ENCODE results near the gene OR5K4. TPM values are rescaled to one million over a fixed set of nuclear protein-coding genes. Genes with fewer than 3 reads are reported as not detected.

OR5K4 gene
- total RNA-seq, 4 donors from 2014 or later: not detected

DNA sequence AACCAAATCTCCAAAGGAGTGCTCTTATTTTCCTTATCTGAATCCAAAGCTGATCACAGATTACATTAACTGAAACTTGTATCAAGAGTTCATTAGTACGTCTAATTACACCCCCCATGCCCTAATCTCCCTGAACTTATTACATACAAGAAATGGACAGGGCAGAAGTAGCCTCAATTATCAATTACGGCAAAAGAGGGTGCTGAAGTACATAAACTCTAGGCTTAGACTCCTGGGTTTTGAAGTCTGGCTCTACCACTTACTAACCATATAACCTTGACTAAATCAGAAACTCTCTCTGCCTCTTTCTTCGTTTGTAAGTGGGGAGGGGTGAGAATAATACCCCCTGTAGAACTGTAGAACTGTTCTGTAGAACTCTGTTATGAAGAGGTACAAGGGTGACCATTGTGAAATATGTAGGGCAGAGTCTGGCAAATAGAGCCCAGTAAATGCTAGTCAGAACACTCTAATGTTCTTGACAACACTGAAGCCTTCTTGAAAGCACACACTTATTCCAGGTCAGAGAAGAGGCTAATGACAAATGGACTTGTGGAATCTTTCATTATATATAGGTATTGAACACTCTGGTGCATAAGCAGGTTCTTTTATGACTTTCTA, 19.6 kb upstream of the OR5K4 start:
- Histone ChIP-seq H3K4me3 (no peak overlapping the region), H3K36me3 (no peaks in the 10 kb centered on the region), H3K9me3 (no peaks in the 10 kb centered on the region), H3K27me3 (peaks cover 0 to 6% (median 0%) of the 10 kb centered on the region in 4 donors), H3K27ac (no peak overlapping the region), H3K4me1 (no peaks in the 10 kb centered on the region)
- no peak for DNase-seq
- TF ChIP-seq, protein P1, sequence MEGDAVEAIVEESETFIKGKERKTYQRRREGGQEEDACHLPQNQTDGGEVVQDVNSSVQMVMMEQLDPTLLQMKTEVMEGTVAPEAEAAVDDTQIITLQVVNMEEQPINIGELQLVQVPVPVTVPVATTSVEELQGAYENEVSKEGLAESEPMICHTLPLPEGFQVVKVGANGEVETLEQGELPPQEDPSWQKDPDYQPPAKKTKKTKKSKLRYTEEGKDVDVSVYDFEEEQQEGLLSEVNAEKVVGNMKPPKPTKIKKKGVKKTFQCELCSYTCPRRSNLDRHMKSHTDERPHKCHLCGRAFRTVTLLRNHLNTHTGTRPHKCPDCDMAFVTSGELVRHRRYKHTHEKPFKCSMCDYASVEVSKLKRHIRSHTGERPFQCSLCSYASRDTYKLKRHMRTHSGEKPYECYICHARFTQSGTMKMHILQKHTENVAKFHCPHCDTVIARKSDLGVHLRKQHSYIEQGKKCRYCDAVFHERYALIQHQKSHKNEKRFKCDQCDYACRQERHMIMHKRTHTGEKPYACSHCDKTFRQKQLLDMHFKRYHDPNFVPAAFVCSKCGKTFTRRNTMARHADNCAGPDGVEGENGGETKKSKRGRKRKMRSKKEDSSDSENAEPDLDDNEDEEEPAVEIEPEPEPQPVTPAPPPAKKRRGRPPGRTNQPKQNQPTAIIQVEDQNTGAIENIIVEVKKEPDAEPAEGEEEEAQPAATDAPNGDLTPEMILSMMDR (IDR thresholded peaks at IDR 0.05): peak in 1 of 6 experiments; percentile 60
- no peak for TF ChIP-seq POLR2A (IDR thresholded peaks at IDR 0.05)
- intact Hi-C loops (cut with DNase I): no loop called here
- WGBS, 2 donors: 20 to 72% methylated on average over 3 of the region's 3 CpGs

DNA sequence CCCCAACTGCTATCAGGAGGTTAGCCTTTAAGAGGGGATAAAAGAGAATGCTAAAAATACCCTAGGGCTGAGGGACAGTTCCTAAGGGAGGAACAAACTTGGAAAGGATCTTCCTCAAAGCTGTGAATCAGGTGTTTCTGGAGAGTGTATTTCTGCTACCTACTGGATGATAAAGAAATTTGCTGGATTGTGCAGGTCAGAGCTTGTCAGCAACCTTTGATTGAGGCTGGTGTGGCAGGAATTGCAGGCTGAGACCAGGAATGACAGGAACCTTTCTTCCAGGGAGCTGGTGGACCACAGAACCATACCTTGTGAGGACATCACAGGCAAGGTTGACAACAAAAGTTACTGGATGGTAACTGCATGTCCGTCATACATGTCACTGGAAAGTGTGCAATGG, 14.6 kb upstream of the OR5K4 start:
- H3K9me3 ChIP-seq: no peaks in the 10 kb centered on the region

DNA sequence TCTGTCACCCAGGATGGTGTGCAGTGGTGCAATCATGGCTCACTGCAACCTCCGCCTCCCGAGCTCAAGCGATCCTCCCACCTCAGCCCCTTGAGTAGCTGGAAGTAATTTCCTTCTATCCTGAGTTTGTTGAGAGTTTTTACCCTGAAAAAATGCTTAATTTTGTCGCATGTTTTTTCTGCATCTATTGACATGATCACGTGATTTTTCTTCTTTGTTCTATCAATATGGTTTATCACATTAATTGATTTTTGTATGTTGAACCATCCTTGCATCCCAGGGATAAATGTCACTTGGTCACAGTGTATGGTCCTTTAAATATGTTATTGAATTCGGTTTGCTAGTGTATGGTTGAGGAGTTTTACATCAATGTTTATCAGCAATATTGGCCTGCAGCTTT, 11.9 kb upstream of the OR5K4 start:
- intact Hi-C loops (cut with DNase I): no loop called here
- no peak for DNase-seq
- H3K36me3 ChIP-seq: no peaks in the 10 kb centered on the region
- no peak for TF ChIP-seq POLR2A (IDR thresholded peaks at IDR 0.05)
- TF ChIP-seq, protein P1 (IDR thresholded peaks at IDR 0.05): no peak
- no peak overlapping the region for H3K4me3 ChIP-seq
- H3K4me1 ChIP-seq: no peaks in the 10 kb centered on the region
- H3K27me3 ChIP-seq: no peaks in the 10 kb centered on the region
- H3K9me3 ChIP-seq: no peaks in the 10 kb centered on the region
- WGBS, 2 donors: 85 to 90% methylated on average over 6 of the region's 6 CpGs
- no peak overlapping the region for H3K27ac ChIP-seq

More for the DNA sequence above, 14.6 kb upstream of the OR5K4 start:
- DNase-seq: no peak
- Histone ChIP-seq H3K27ac (no peak overlapping the region), H3K4me3 (no peak overlapping the region), H3K4me1 (no peaks in the 10 kb centered on the region), H3K27me3 (peaks cover 0 to 3% (median 0%) of the 10 kb centered on the region in 4 donors), H3K36me3 (no peaks in the 10 kb centered on the region)
- intact Hi-C loops (cut with DNase I): no loop called here
- TF ChIP-seq POLR2A (IDR thresholded peaks at IDR 0.05): no peak
- WGBS, 2 donors: 67 to 100% methylated on average over 1 of the region's 1 CpG

DNA sequence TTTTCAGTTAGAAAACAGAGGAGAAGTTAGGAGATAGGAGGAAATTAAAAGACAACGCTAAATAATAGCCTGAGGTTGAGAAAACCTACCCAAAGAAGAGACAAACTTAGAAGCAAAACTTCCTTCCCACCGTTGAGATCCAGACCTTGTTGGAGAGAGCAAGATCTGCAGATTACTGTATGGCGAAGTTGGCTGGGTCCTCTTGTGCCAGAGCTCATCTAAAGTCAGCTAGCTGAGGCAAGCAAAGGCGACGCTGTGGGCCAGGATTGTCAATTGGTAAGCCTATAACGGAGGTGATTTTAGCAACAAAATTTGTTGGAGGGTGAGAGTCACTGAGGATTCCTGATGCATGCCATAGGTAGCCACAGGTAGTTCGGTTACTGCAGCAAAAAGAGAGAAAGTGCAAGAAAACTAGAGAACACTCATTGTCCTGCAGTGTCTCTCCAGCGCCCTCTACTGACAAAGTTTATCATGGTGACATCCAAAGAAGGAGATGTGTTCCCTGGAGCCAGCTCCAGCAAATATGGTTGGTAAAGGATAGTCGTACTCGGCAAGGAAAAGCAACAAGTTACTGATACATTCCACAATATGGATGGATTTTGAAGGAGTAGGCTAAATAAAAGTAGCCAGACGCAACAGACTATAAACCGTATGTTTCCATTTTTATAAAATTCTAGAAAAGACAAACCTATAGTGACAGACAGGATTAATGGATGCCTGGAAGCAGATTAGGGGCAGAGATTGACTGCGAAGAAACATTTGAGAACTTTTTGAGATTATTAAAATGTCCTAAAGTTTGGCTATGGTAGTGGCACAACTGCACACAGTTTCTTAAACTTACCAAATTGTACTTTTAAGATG, 9.8 kb upstream of the OR5K4 start:
- Histone ChIP-seq H3K27ac (no peak overlapping the region), H3K27me3 (no peaks in the 10 kb centered on the region), H3K36me3 (no peaks in the 10 kb centered on the region), H3K4me3 (no peak overlapping the region), H3K9me3 (no peaks in the 10 kb centered on the region), H3K4me1 (no peaks in the 10 kb centered on the region)
- 67% methylated on average over 13 of the region's 13 CpGs for WGBS, 2 donors
- no peak for DNase-seq
- intact Hi-C loops (cut with DNase I): no loop called here
- no peak for TF ChIP-seq POLR2A (IDR thresholded peaks at IDR 0.05)
- TF ChIP-seq, protein P1 (IDR thresholded peaks at IDR 0.05): peak in 4 of 6 experiments; percentile 23 to 58 (median 44)

DNA sequence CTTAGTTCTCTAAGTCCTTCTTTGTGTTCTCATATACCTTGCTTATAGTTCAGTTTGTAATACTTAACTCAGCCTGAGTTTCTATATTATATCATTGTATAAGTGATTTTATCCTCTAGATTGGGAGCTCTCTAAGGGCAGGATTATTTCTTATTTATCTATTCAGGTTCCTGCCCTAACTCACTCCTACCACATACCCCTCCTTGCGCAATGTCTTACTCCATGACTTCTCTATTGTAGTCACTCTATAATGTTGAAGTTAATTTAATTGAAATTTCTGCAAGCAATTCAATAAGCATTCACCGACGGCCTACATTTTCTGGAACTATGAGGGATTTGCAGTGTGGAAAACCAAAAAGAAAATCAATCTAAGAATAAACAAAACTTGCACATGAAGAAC, 3.6 kb upstream of the OR5K4 start:
- WGBS, 2 donors: 88 to 92% methylated on average over 3 of the region's 3 CpGs
- H3K4me1 ChIP-seq: no peaks in the 10 kb centered on the region
- H3K27ac ChIP-seq: no peak overlapping the region
- TF ChIP-seq POLR2A (IDR thresholded peaks at IDR 0.05): no peak
- TF ChIP-seq, protein P1 (IDR thresholded peaks at IDR 0.05): no peak
- DNase-seq: no peak
- H3K9me3 ChIP-seq: no peaks in the 10 kb centered on the region
- no peak overlapping the region for H3K4me3 ChIP-seq
- intact Hi-C loops (cut with DNase I): no loop called here
- H3K36me3 ChIP-seq: no peaks in the 10 kb centered on the region
- H3K27me3 ChIP-seq: no peaks in the 10 kb centered on the region
